Stimulated activated CD4-positive, alpha-beta T cell treated with anti-CD3 and anti-CD28 coated beads, Interleukin-12 subunit alpha, Interleukin-12 subunit beta, amount 100 ng/mL, for 48 hours (primary cell): ENCODE measurements around the gene FARP1.

ENCODE experiments used
- DNase-seq, 3 donors: peaks; one replicate each; pipeline ENCODE4 v3.0.0-alpha.2; 2020; ENCODE audit warnings: low read depth in 2 of 3, low spot score in 1 of 3

The FARP1 gene

GRCh38 chr13:98438246-98439125 lies 295.6 kb downstream of the FARP1 start:
- DNase-seq: no peak

- DNase-seq: no peak
Observed at GRCh38 chr13:98439126-98439828, 296.4 kb downstream of the FARP1 start.

- DNase-seq: no peak
Observed at GRCh38 chr13:98439896-98440295, 297.0 kb downstream of the FARP1 start.

GRCh38 chr13:98440390-98441055 lies 297.6 kb downstream of the FARP1 start:
- no peak for DNase-seq

- no peak for DNase-seq
Observed at GRCh38 chr13:98441056-98441676, 298.3 kb downstream of the FARP1 start.

GRCh38 chr13:98442391-98443230 lies 299.7 kb downstream of the FARP1 start:
- no peak for DNase-seq

- no peak for DNase-seq
Observed at GRCh38 chr13:98443329-98443728, 300.4 kb downstream of the FARP1 start.

- no peak for DNase-seq
Observed at GRCh38 chr13:98443800-98444325, 301.0 kb downstream of the FARP1 start.

- no peak for DNase-seq
Observed at GRCh38 chr13:98444381-98444780, 301.5 kb downstream of the FARP1 start.

- DNase-seq: peak; percentile 66 to 84 (median 68)
Observed at GRCh38 chr13:98445340-98446233, 302.7 kb downstream of the FARP1 start.

GRCh38 chr13:98446234-98446621 lies 303.3 kb downstream of the FARP1 start:
- DNase-seq: no peak

- no peak for DNase-seq
Observed at GRCh38 chr13:98447130-98447529, 304.2 kb downstream of the FARP1 start.

GRCh38 chr13:98447881-98448641 lies 305.2 kb downstream of the FARP1 start:
- DNase-seq: peak in 1 of 3 donors; percentile 43

- DNase-seq: no peak
Observed at GRCh38 chr13:98448642-98448928, 305.7 kb downstream of the FARP1 start.

- no peak for DNase-seq
Observed at GRCh38 chr13:98449273-98449672, 306.4 kb downstream of the FARP1 start.

- no peak for DNase-seq
Observed at GRCh38 chr13:98450026-98450425, 307.1 kb downstream of the FARP1 start.

- no peak for DNase-seq
Observed at GRCh38 chr13:98450539-98451111, 307.7 kb downstream of the FARP1 start.
